Sigmoid colon (tissue), 3 donors: Measurements from ENCODE around the gene PRSS57.

Experiments
- CTCF ChIP-seq, 4 experiments: fragments of 450-650 bp in 3 of 4; fragments of 200-600 bp in 1 of 4; IDR thresholded peaks; one replicate each; pipeline ENCODE4 v1.5.1; 2016 to 2019; ENCODE audit warnings: antibody characterized with exemption in 4 of 4, mild to moderate bottlenecking in 3 of 4, moderate library complexity in 2 of 4
- POLR2A ChIP-seq, 2 donors: fragments of 450-650 bp; IDR thresholded peaks; one replicate each; pipeline ENCODE4 v1.6.1; 2016; ENCODE audit warnings: antibody characterized with exemption in 2 of 2, mild to moderate bottlenecking in 2 of 2, moderate library complexity in 2 of 2

GRCh38 chr19:651114-651818 is 44.0 kb downstream of the PRSS57 start:
- no peak for TF ChIP-seq CTCF (IDR thresholded peaks at IDR 0.05)
- no peak for TF ChIP-seq POLR2A (IDR thresholded peaks at IDR 0.05)
